Skeletal muscle cell (primary cell): Measurements from ENCODE around the gene CBLB.
A peak's percentile ranks its signal among the peaks of the same experiment; 100 is the strongest.
"Not testable (repeated sequence)": the region's sequence is repeated elsewhere in the genome, so short reads cannot be mapped to it uniquely, and the experiment has no call there.

Experiments used
- DNase-seq: peaks from one replicate; pipeline ENCODE4 v3.0.0-alpha.2; 2010; ENCODE audit warnings: low read depth
- H3K4me3 ChIP-seq: 2 replicates; pipeline ENCODE4 v1.5.1; 2011; ENCODE audit warnings: low read depth, mild to moderate bottlenecking, control low read depth, low read length, moderate library complexity

The CBLB gene

GRCh38 chr3:105767216-105767615, 101.6 kb downstream of the CBLB start:
- DNase-seq = no peak
- no peak overlapping the region for H3K4me3 ChIP-seq

DNA sequence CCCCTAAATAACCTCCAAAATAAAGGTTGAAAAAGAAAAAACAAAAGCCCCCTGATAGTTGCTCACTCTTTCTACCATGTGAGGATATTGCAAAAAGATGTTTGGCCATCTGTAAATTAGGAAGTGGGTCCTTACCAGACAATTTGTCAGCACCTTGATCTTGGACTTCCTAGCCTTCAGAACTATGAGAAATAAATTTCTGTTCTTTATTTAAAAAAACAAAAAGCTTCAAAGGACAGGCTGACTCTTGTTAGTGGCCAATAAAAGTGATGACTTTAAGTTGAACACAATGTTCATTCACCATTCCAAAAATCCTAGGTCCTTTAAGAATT, 103.5 kb downstream of the CBLB start:
- H3K4me3 ChIP-seq = no peak overlapping the region
- no peak for DNase-seq

DNA sequence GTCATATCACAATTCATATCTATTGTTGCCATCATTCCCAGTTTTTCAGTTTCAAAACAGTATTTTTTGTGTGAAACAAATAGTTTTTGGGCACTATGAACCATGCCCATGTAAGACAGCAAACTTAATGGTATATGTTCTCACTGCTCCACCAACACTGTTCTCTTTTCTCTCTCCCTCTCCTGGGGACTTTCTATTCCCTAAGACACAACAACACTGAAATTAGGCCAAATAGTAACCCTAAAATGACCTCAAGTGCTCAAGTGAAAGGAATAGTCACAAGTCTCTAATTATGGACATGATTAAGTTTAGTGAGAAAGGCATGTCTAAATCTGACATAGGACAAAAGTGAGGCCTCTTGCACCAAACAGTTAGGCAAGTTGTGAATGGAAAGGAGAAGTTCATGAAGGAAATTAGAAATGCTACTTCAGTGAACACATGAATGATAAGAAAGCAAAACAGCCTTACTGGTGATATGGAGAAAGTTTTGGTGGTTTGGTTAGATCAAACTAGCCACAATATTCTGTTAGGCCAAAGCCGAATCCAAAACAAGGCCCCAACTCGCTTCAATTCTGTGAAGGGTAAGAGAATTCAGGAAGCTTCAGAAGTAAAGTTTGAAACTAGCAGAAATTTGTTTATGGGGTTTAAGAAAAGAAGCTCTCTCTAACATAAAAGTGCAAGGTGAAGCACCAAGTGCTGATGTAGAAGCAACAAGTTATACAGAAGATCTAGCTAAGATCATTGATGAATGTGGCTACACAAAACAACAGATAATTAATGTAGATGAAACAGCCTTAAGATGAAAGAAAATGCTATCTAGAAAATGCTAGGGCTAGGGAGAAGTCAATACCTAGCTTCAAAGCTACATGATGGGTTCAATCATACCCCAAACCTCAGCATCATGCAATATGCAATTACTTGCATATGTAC, 104.2 kb downstream of the CBLB start:
- no peak for DNase-seq
- H3K4me3 ChIP-seq = no peak overlapping the region

DNA sequence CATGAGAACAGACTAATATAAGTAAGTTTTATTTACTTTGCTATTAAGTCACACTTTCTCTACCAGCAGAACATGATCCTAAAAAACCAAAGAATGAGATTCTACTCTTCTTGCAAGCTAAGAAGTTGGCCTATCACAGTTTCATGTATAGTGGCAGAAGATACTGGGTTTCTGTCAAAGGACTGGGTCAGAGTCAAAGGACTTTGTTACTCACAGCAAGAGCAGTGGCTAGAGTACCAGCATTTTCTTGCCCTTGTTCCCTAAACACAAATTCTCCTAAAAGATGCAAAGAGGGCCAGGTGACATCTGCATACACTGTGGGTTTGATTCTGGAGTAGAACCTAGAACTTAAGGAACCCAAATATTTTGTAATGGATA, 105.2 kb downstream of the CBLB start:
- no peak overlapping the region for H3K4me3 ChIP-seq
- DNase-seq = no peak

GRCh38 chr3:105762749-105763658, 105.8 kb downstream of the CBLB start:
- no peak overlapping the region for H3K4me3 ChIP-seq
- DNase-seq = no peak

DNA sequence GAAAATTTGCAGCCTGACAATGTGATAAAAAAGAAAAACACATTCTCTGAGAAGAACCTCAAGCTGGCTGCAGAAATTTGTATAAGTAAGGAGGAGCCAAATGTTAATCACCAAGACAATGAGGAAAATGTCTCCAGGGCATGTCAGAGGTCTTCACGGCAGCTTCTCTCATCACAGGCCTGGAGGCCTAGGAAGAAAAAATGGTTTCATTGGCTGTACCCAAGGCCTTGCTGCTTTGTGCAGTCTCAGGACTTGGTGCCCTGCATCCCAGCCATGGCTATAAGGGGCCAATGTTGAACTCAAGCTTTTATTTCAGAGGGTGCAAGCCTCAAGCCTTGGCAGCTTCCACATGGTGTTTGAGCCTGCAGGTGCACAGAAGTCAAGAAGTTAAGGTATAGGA, 106.6 kb downstream of the CBLB start:
- not testable (repeated sequence) for H3K4me3 ChIP-seq, DNase-seq

DNA sequence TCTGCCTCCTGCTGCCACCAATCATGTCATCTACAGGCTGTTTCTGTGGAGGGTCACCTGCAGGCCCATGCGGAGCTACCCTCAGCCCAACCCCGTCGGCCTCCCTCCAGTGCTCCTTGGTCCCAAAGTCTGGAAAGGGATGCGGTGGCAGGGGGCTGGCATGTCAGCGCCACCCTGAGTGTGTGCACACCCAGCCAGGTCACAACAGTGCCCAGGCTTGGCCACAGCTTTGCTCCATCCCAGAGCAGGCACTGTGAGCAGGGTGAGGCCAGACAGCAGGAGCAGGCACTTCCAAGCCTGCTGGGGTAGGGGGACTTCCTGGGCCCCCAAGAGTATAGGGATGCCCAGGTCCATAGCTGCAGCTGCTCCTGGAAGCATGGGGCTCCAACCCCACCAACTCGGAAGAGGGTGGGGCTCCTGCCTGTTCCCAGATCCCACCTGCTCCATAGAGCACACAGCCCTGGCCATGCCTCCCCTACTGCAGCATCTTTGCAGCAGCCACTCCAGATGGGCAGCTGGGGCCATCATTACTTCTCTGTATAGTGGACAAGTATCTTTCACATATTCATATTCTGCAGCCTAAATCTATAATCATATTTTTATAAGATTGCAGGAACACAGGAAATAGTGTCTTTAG, 109.3 kb downstream of the CBLB start:
- no peak for DNase-seq
- no peak overlapping the region for H3K4me3 ChIP-seq

DNA sequence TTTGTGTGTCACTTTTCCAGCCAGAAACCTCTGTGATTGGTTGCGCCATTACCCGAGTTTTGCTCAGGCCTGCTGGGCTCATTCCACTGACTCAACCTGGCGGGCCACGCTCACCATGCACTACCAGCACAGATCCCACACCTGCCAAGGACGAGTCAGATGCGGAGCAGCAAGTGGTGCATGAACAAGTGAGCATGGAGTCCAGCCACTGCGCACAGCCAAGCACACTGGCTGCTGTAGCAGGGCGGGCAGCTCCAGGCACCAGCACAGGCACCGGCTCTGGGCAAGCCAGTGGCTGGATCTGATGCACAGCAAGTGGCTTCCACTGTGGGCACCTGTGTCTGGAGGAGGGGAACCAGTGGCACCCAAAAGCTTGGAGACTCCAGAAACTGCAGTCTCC, 110.4 kb downstream of the CBLB start:
- H3K4me3 ChIP-seq = no peak overlapping the region
- DNase-seq = no peak

GRCh38 chr3:105755121-105755886, 113.5 kb downstream of the CBLB start:
- no peak for DNase-seq
- H3K4me3 ChIP-seq = no peak overlapping the region

DNA sequence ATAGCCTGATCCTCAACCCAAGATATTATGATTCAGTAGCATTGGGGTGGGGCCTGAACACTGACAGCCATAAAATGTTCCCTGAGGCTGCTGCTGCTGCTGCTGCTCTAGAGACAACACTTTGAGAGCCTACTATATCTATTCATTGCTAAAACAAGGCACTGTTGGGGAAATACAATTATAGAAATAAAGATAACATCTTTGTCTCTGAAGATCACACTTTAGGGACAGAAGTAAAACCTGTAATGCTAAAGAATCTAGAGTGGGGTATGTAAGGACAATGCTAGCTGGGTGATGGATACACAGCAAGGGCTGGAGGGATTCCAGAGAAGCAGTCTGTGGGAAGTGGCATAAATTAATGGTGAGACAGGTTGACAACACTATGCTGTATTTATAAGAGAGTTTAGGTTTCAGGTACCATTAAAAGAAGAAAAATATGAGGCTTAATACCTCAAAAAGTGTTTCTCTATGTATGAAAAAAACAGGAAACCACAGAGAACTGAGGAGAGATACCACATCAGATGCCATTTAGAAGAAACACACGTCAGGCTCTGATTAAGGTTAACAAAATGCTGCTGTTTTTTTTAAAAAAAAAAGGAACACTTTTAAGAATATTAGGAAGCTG, 115.9 kb downstream of the CBLB start:
- no peak for DNase-seq
- no peak overlapping the region for H3K4me3 ChIP-seq

GRCh38 chr3:105747696-105748095, 121.1 kb downstream of the CBLB start:
- H3K4me3 ChIP-seq = no peak overlapping the region
- DNase-seq = no peak

DNA sequence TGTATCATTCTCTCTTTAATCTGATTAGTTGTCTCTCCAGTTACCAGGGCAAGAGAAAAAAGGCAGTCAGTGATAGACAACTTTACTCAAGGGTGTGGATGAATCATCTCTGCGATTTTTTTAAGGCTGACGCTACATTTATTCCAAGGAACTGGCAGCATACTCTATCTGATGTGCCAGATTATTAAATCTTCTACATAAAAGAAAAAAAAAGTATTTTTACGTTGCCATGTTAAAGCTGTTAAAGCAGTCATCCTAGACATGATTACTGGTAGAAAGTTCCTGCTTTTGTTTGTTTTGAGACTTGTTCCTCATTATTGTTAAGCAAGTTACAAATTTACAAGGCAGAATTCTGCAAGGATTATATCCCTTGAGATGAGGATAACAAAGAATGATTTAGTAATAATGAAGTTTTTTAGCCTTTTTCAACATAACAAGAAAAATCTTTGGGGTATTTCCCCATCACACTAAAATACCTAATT, 121.7 kb downstream of the CBLB start:
- DNase-seq = peak; percentile 69
- no peak overlapping the region for H3K4me3 ChIP-seq

DNA sequence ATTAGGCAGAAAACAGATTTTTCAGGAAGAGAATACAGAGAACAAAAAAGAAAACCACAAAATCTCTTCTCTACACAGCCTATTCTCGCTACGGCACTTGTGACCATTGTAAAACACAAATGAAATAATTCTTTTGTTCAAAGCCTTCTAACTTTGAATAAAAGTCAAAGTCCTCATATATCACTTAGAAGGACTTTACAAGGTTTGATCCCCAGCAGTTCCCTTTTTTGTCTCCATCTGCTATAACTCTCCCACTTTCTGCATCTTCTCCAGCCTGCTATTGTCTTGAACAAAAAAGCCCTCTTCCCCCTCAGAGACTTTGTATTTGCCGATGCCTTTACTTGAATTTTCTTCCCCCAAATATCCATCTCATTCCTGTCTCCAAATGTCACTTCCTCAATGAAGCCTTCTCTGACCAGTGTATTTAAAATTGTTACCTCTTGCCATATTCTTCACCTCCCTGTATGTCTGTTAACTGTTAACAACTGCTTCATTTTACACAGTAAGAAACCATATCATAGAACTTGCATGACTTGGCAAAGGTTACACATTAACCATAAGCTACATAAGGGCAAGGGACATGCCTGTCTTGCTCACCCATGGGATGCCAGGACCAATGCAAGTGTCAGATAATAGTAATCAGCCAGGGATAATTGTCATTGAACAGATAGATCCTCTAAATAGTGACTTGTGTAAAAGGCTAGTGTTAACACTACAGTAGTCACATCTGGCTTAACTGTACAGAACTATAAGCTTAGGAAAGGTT, 122.4 kb downstream of the CBLB start:
- no peak overlapping the region for H3K4me3 ChIP-seq
- no peak for DNase-seq

GRCh38 chr3:105745046-105745445, 123.8 kb downstream of the CBLB start:
- no peak overlapping the region for H3K4me3 ChIP-seq
- DNase-seq = no peak

DNA sequence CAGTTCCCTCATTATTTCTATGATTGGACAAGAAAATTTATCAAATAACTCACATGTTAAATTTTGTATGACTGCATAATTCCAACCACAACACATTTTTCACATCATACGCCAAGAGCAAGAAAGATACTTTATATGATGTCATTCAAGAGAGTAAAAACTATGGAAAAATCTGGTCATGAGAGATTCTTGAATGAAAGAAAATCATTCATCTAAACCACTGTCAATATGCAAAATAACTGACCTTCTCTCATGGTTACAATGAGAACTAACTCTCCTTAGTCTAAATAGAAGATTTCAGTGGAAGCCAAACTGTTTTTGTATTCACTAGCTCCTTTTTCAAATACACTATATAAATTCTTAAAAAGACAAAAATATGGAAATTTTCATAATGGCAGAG, 124.6 kb downstream of the CBLB start:
- H3K4me3 ChIP-seq = no peak overlapping the region
- DNase-seq = no peak

GRCh38 chr3:105733356-105733755, 135.5 kb downstream of the CBLB start:
- DNase-seq = no peak
- H3K4me3 ChIP-seq = no peak overlapping the region

- no peak for DNase-seq
These were observed 137.1 kb downstream of the CBLB start for GRCh38 chr3:105731686-105732085.

DNA sequence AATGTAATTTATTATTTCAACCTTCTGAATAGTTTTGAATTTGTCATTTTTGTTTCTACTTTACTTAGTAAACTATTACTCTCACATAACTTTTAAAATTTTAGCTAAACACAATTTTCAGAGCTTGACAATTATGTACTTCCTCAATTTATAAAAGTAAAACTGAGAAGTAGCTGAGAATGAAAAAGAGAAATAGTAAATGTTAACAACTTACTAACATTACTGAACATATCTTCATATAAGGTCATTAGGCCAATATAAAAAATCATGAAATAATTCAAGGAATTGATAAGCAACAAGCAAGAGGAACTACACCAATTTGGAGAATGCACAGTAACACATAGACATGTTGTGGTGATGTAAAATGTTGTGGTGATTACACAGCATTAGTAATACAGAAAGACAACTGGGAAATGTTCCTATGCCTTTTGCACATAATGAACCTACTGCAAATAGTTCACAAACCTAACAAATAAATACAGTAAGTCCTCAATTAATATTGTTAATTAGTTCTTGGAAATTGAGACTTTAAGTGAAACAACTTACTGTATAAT, 137.9 kb downstream of the CBLB start:
- H3K4me3 ChIP-seq = no peak overlapping the region
- DNase-seq = no peak

More at GRCh38 chr3:105731686-105732085, 137.1 kb downstream of the CBLB start:
- H3K4me3 ChIP-seq = no peak overlapping the region
